H54 (cell line): ENCODE results near the gene IFNAR1.
A peak's percentile ranks its signal among the peaks of the same experiment; 100 is the strongest.
"Not testable (repeated sequence)": the region's sequence is repeated elsewhere in the genome, so short reads cannot be mapped to it uniquely, and the experiment has no call there.

Source experiments
- DNase-seq: peaks from one replicate; pipeline ENCODE4 v3.0.0; 2011; ENCODE audit warnings: low spot score, mixed read lengths; ENCODE audit not compliant: insufficient read length
- FAIRE-seq: peaks from 3 replicates; lab custom pipeline; 2011; peaks lifted over from hg19 to GRCh38; lab: Jason Lieb, UNC
- POLR2A ChIP-seq: IDR thresholded peaks from 2 replicates; pipeline ENCODE4 v1.6.1; 2011; ENCODE audit warnings: low read depth, mild to moderate bottlenecking, low read length

IFNAR1 gene

GRCh38 chr21:33370305-33370704 lies 45.5 kb downstream of the IFNAR1 start:
- FAIRE-seq: no peak
- TF ChIP-seq POLR2A: no peak

GRCh38 chr21:33371366-33371765 lies 46.6 kb downstream of the IFNAR1 start:
- no peak for FAIRE-seq
- no peak for TF ChIP-seq POLR2A
- DNase-seq: no peak

More at GRCh38 chr21:33370305-33370704, 45.5 kb downstream of the IFNAR1 start:
- no peak for DNase-seq

GRCh38 chr21:33372582-33372981 lies 47.8 kb downstream of the IFNAR1 start:
- TF ChIP-seq POLR2A: no peak
- DNase-seq (no peak), FAIRE-seq (no peak)

- FAIRE-seq: no peak
- no peak for DNase-seq
- TF ChIP-seq POLR2A: no peak
These were observed 48.7 kb downstream of the IFNAR1 start for GRCh38 chr21:33373451-33373850.

- DNase-seq (no peak), FAIRE-seq (no peak)
- TF ChIP-seq POLR2A: no peak
These were observed 49.3 kb downstream of the IFNAR1 start for GRCh38 chr21:33374080-33374449.

GRCh38 chr21:33374450-33375096 lies 49.8 kb downstream of the IFNAR1 start:
- DNase-seq: no peak
- TF ChIP-seq POLR2A: no peak
- no peak for FAIRE-seq

GRCh38 chr21:33375101-33375644 lies 50.4 kb downstream of the IFNAR1 start:
- DNase-seq: no peak
- no peak for FAIRE-seq
- TF ChIP-seq POLR2A: no peak

GRCh38 chr21:33377221-33377920 lies 52.6 kb downstream of the IFNAR1 start:
- TF ChIP-seq POLR2A: no peak
- no peak for FAIRE-seq
- DNase-seq: no peak

- no peak for DNase-seq
- FAIRE-seq: no peak
- TF ChIP-seq POLR2A: no peak
These were observed 53.3 kb downstream of the IFNAR1 start for GRCh38 chr21:33378081-33378480.

GRCh38 chr21:33379934-33380333 lies 55.2 kb downstream of the IFNAR1 start:
- not testable (repeated sequence) for FAIRE-seq, DNase-seq

GRCh38 chr21:33380483-33380998 lies 55.8 kb downstream of the IFNAR1 start:
- FAIRE-seq: peak; percentile 79
- TF ChIP-seq POLR2A: peak; percentile 38; the same call in 1 of the 2 replicates
- DNase-seq: peak; percentile 89

- not testable (repeated sequence) for DNase-seq, FAIRE-seq
These were observed 56.6 kb downstream of the IFNAR1 start for GRCh38 chr21:33381381-33381780.

- peak; percentile 17; the same call in 1 of the 2 replicates for TF ChIP-seq POLR2A
- FAIRE-seq (no peak), DNase-seq (peak; percentile 57)
These were observed 58.5 kb downstream of the IFNAR1 start for GRCh38 chr21:33383056-33383888.
